ENCODE data around the gene RFC2. TPM values are rescaled to one million over a fixed set of nuclear protein-coding genes. Genes with fewer than 3 reads are reported as not detected.

RFC2 gene
- total and polyA plus RNA-seq, 10 of the 15 experiments (the other 5 are each of a cell fraction or from before 2014, with no cell fraction given): 25.8 to 145 (median 90.9) TPM

DNA sequence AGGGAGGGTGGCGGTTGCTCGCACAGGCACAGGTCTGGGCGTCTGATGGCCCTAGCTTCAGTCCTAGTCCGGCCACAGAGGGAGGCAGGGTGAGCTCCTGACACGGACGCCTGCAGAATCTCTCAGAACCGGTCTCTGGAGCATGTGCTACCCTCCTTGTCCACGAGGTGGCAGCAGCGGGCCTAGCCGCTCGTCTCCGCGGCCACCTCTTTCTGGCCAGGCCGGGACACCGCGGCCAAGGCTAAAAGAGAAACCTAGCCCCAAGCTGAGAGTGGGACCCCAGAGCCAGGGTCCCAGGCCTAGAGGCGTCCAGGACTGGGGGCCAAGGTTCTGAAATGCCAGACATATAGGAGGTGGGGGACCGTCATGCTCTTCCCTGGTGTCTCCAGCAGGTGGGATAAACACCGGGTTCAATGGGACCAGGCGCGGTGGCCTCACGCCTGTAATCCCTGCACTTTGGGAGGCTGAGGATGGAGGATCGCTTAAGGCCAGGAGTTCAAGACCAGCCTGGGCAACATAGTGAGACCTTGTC lies 47.5 kb downstream of the RFC2 start (continued):
- TF ChIP-seq ATF7 (IDR thresholded peaks at IDR 0.05; ENCODE audit: low read depth): no peak
- TF ChIP-seq NFYA (IDR thresholded peaks at IDR 0.05; ENCODE audit: borderline replicate concordance, low read depth, low read length): no peak
- peak; percentile 86 for TF ChIP-seq RAD21 (IDR thresholded peaks at IDR 0.05; ENCODE audit: insufficient read depth, low read depth, low read length)
- TF ChIP-seq FOS (IDR thresholded peaks at IDR 0.05; ENCODE audit: borderline replicate concordance, extremely low read depth, insufficient read length): no peak
- TF ChIP-seq, protein P1, sequence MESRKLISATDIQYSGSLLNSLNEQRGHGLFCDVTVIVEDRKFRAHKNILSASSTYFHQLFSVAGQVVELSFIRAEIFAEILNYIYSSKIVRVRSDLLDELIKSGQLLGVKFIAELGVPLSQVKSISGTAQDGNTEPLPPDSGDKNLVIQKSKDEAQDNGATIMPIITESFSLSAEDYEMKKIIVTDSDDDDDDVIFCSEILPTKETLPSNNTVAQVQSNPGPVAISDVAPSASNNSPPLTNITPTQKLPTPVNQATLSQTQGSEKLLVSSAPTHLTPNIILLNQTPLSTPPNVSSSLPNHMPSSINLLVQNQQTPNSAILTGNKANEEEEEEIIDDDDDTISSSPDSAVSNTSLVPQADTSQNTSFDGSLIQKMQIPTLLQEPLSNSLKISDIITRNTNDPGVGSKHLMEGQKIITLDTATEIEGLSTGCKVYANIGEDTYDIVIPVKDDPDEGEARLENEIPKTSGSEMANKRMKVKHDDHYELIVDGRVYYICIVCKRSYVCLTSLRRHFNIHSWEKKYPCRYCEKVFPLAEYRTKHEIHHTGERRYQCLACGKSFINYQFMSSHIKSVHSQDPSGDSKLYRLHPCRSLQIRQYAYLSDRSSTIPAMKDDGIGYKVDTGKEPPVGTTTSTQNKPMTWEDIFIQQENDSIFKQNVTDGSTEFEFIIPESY (IDR thresholded peaks at IDR 0.05): peak; percentile 88
- TF ChIP-seq, protein P2, sequence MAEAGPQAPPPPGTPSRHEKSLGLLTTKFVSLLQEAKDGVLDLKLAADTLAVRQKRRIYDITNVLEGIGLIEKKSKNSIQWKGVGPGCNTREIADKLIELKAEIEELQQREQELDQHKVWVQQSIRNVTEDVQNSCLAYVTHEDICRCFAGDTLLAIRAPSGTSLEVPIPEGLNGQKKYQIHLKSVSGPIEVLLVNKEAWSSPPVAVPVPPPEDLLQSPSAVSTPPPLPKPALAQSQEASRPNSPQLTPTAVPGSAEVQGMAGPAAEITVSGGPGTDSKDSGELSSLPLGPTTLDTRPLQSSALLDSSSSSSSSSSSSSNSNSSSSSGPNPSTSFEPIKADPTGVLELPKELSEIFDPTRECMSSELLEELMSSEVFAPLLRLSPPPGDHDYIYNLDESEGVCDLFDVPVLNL (IDR thresholded peaks at IDR 0.05; ENCODE audit: low read depth, low read length): no peak
- TF ChIP-seq SMAD5 (IDR thresholded peaks at IDR 0.05; ENCODE audit: low read depth): no peak
- no peak for TF ChIP-seq FOXK2 (IDR thresholded peaks at IDR 0.05)
- no peak for TF ChIP-seq BMI1 (IDR thresholded peaks at IDR 0.05; ENCODE audit: borderline replicate concordance)
- TF ChIP-seq SREBF2 (IDR thresholded peaks at IDR 0.05; ENCODE audit: low read length): no peak
- no peak for TF ChIP-seq TBL1XR1 (IDR thresholded peaks at IDR 0.05; ENCODE audit: low read depth, low read length)
- no peak for TF ChIP-seq POLR2AphosphoS2 (IDR thresholded peaks at IDR 0.05; ENCODE audit: low read depth, low read length)
- no peak for TF ChIP-seq PAX5 (IDR thresholded peaks at IDR 0.05; ENCODE audit: borderline replicate concordance, low read depth, low read length)
- peak; percentile 13; the same call in 1 of the 2 replicates for TF ChIP-seq RUNX3 (IDR thresholded peaks at IDR 0.05; ENCODE audit: low read length)
- no peak for TF ChIP-seq POLR2AphosphoS5 (IDR thresholded peaks at IDR 0.05; ENCODE audit: low read length)
- no peak for TF ChIP-seq SIX5 (IDR thresholded peaks at IDR 0.05; ENCODE audit: low read depth, low read length, severe bottlenecking)
- TF ChIP-seq, protein P3, sequence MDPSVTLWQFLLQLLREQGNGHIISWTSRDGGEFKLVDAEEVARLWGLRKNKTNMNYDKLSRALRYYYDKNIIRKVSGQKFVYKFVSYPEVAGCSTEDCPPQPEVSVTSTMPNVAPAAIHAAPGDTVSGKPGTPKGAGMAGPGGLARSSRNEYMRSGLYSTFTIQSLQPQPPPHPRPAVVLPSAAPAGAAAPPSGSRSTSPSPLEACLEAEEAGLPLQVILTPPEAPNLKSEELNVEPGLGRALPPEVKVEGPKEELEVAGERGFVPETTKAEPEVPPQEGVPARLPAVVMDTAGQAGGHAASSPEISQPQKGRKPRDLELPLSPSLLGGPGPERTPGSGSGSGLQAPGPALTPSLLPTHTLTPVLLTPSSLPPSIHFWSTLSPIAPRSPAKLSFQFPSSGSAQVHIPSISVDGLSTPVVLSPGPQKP (IDR thresholded peaks at IDR 0.05; ENCODE audit: low read depth, low read length): no peak
- TF ChIP-seq PAX8 (IDR thresholded peaks at IDR 0.05): no peak
- no peak for TF ChIP-seq ZNF622 (IDR thresholded peaks at IDR 0.05)
- TF ChIP-seq HCFC1 (IDR thresholded peaks at IDR 0.05; ENCODE audit: low read length): no peak
- TF ChIP-seq PML (IDR thresholded peaks at IDR 0.05; ENCODE audit: low read length): no peak
- no peak for TF ChIP-seq EGR1 (IDR thresholded peaks at IDR 0.05; ENCODE audit: borderline replicate concordance in 1 of 2, low read depth in 2 of 2, low read length in 2 of 2)
- no peak for TF ChIP-seq CHD2 (IDR thresholded peaks at IDR 0.05; ENCODE audit: borderline replicate concordance, low read depth, low read length)
- TF ChIP-seq, protein P4, sequence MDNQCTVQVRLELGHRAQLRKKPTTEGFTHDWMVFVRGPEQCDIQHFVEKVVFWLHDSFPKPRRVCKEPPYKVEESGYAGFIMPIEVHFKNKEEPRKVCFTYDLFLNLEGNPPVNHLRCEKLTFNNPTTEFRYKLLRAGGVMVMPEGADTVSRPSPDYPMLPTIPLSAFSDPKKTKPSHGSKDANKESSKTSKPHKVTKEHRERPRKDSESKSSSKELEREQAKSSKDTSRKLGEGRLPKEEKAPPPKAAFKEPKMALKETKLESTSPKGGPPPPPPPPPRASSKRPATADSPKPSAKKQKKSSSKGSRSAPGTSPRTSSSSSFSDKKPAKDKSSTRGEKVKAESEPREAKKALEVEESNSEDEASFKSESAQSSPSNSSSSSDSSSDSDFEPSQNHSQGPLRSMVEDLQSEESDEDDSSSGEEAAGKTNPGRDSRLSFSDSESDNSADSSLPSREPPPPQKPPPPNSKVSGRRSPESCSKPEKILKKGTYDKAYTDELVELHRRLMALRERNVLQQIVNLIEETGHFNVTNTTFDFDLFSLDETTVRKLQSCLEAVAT (IDR thresholded peaks at IDR 0.05): peak; percentile 49; the same call in 1 of the 2 replicates
- TF ChIP-seq ZNF217 (IDR thresholded peaks at IDR 0.05): 0 out of 2 replicates have a peak, but pooled peaks have one; percentile 63
